Fibroblast of mammary gland (primary cell): Measurements from ENCODE around the gene C16orf54.
"Not testable (repeated sequence)": the region's sequence is repeated elsewhere in the genome, so short reads cannot be mapped to it uniquely, and the experiment has no call there.

Experiments used
- DNase-seq: peaks from one replicate; pipeline ENCODE4 v3.0.0-alpha.2; 2010; ENCODE audit warnings: low read depth
- H3K4me3 ChIP-seq: 2 replicates; pipeline ENCODE4 v1.5.1; 2011; ENCODE audit warnings: low read depth, mild to moderate bottlenecking, low read length, moderate library complexity; ENCODE audit not compliant: control insufficient read depth
- TF ChIP-seq, protein P1 (sequence below): conservative IDR thresholded peaks from 2 replicates; pipeline ENCODE4 v1.5.1; 2011; ENCODE audit warnings: low read depth, low read length, inconsistent platforms; ENCODE audit not compliant: control insufficient read depth, insufficient read depth

The C16orf54 gene

DNA sequence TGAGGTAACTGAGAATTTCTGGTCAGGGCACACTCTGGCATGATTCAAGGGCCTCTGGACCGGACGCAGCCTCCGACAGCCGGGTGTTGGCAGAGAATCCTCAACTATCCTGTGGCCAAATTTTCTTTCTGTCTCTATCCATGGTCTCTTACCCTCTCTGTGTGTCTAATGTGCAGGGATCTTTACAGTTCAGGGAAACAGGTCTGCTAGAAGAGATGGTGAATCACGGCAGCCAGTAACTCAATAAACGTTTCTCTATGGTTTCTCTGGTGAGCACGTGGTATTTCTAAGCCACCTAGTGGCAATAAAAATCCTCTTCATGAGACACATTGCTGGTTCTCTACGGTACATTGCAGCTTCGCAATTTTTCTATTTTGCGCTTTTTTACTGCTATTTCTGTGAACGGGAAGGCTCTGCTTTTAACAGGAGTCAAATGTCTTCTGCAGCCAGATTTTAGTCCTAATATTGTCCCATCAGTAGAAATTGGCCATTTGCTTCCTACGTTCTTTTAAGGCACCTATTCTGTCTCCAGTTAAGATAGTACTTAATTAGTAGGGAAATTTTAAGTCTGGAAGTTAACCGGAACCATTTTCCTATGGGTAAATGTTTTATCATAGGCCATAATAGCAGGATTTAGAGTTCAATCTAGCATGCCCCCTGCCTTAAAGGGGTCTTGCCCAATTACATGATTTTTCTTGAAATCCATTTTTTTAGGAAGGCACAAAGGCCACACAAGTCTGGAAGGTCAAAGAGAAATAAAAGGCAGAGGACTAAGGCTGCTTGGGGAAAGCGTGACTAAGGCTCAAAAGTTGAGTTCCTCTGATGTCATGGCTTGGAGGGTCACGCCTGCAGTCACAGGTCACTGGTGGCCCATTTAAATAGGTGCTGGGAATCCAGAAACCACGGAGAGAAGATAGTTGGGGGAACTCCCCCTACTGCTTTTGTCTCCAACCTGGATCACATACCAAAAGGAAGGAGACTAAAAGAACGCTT is 35.3 kb downstream of the C16orf54 start:
- DNase-seq: peak; percentile 79
- TF ChIP-seq, protein P1, sequence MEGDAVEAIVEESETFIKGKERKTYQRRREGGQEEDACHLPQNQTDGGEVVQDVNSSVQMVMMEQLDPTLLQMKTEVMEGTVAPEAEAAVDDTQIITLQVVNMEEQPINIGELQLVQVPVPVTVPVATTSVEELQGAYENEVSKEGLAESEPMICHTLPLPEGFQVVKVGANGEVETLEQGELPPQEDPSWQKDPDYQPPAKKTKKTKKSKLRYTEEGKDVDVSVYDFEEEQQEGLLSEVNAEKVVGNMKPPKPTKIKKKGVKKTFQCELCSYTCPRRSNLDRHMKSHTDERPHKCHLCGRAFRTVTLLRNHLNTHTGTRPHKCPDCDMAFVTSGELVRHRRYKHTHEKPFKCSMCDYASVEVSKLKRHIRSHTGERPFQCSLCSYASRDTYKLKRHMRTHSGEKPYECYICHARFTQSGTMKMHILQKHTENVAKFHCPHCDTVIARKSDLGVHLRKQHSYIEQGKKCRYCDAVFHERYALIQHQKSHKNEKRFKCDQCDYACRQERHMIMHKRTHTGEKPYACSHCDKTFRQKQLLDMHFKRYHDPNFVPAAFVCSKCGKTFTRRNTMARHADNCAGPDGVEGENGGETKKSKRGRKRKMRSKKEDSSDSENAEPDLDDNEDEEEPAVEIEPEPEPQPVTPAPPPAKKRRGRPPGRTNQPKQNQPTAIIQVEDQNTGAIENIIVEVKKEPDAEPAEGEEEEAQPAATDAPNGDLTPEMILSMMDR: peak; percentile 71
- H3K4me3 ChIP-seq: no peak overlapping the region

DNA sequence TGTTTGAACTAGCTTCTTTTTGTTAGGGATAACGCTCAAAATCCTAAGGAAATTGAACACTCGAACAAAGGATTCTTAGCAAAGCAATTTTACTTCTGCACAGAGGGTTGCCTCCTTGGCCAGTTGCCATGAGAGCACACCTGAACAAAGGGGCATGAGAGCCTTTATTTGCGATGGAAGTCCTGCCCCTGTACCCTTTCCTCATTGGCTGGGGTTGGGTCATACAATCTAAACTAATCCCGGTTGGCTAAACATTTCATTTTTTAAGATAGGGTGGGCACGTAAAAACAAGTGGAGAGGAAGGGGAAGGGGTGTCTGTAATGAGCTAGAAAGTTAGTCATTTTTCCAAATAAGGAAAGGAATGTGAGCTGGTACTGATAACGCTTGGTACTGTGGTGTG is 36.1 kb downstream of the C16orf54 start:
- H3K4me3 ChIP-seq, DNase-seq: not testable (repeated sequence)

DNA sequence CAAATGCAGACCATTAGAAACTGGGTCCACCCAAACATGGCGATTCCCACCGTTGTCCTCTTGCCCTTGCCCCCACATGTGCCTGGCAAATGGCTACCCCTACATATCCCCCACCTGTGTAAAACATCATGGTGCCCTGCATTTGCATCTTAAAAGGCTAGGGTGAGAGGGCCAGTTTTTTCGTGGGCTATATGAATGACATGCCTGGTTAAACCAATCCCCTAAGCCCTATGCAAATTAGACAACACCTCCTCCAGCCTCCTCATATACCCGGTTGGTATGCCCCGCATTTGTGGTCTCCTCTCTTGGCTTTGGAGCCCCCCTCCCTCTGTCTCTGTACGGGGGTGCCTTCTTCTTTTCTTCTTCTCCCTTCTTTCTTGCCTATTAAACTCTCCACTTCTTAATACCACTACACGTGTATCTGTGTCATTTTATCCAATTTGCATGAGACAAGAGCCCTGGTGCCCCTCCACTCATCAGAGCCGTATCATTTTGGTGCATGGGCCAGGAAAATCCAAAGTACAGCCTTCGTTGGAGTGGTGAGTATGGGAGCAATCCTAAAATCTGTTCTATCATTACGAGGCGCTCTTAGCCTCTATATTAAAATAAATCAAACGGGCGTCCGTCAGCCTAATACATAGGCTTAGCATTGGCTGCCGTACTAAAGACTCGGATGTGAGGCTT is 36.7 kb downstream of the C16orf54 start:
- no peak overlapping the region for H3K4me3 ChIP-seq
- no peak for DNase-seq
- TF ChIP-seq, protein P1: no peak

DNA sequence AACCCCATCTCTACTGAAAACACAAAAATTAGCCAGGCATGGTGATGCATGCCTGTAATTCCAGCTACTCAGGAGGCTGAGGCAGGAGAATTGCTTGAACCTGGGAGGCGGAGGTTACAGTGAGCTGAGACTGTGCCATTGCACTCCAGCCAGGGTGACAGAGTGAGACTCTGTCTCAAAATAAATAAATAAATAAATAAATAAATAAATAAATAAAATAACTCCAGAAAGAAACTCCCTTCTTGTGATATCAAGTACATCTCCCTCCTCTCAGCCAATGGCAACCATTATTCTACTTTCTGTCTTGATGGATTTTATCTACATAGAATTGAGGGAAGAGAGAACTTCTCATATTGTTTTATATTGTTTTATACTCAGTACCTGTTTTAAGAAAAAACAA is 38.6 kb downstream of the C16orf54 start:
- DNase-seq, H3K4me3 ChIP-seq: not testable (repeated sequence)

DNA sequence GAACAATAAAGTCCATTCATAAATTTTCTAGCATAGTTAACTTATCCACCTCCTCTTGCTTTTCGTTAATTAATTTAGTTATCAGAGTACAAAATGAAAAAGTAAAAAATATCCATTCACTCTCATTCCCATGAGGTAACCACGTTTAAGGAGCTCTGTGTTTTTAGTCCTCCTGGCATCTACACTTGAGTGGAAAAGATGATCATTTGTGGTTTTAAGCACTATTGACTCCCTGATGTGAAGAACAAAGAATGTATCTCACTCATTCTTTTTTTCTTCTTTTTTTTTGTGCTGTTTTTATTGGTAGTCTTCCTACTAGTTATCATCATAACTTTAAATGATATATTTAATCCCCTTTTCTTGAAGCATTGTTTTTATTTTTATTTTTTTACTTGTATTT is 40.8 kb downstream of the C16orf54 start:
- DNase-seq: no peak
- no peak overlapping the region for H3K4me3 ChIP-seq
- TF ChIP-seq, protein P1: no peak

DNA sequence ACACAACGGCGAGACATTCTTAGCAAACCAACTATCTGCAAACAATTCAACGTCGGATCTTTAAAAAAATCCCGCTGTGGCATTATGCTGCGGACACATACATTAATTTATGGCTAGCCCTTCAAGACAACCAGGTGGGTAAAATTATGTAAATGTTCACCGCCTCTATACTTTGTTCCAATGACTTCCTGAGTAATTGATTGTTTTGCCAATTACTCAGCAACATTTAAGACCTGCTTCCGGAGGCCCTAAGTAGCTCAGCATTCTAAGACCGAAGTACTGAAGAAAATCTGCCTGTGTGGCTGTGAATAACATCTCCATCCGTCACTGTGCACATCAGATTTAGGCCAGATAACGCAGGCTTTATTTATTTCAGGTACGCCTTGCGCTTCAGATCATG is 43.5 kb downstream of the C16orf54 start:
- DNase-seq: no peak
- TF ChIP-seq, protein P1: no peak

DNA sequence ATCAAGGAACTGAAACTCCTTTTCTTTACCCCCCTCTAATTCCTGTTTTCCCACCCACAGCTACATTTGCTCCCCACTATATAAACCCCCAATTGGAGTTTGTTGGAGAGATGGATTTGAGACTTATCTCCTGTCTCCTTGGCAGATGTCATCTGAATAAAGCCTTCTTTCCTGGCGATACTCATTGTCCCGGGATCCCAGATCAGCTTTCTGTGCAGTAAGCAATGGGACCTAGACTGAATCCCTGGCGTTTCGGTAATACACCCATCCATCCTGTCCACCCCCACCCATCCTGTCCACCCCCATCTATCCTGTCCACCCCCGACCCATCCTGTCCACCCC is 44.6 kb downstream of the C16orf54 start:
- no peak for DNase-seq
- TF ChIP-seq, protein P1: no peak
- H3K4me3 ChIP-seq: no peak overlapping the region

More for the DNA sequence above, 43.5 kb downstream of the C16orf54 start:
- H3K4me3 ChIP-seq: no peak overlapping the region
